Measurements from ENCODE around the gene SPPL2C.
A peak's percentile ranks its signal among the peaks of the same experiment; 100 is the strongest.

The SPPL2C gene

GRCh38 chr17:45873728-45874127, 29.0 kb downstream of the SPPL2C start:
- no peak for TF ChIP-seq CTCF (IDR thresholded peaks at IDR 0.05)

DNA sequence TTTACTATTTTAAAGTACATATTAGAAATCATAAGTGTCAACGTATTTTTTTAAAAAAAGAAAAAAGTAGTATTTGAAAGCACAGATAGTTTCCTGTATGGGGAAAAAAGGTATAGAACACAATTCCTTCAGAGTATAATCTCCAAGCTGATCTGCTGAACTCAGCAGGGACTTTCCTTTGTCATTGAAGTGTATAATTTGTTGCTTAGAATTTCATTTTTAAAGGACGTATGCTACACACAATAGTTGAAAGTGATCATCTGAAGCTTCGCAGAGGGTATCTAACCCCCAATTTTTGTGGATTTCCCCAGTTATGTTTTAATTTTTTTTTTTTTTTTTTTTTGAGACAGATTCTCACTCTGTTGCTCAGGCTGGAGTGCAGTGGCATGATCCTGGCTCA, 29.5 kb downstream of the SPPL2C start:
- no peak for TF ChIP-seq CTCF (IDR thresholded peaks at IDR 0.05)

- no peak for TF ChIP-seq CTCF (IDR thresholded peaks at IDR 0.05)
Measured at GRCh38 chr17:45876539-45876938, 31.9 kb downstream of the SPPL2C start.

GRCh38 chr17:45877467-45877866, 32.8 kb downstream of the SPPL2C start:
- TF ChIP-seq CTCF (IDR thresholded peaks at IDR 0.05): no peak

- no peak for TF ChIP-seq CTCF (IDR thresholded peaks at IDR 0.05)
Measured at GRCh38 chr17:45883063-45883462, 38.4 kb downstream of the SPPL2C start.

- no peak for TF ChIP-seq CTCF (IDR thresholded peaks at IDR 0.05)
Measured at GRCh38 chr17:45886852-45887251, 42.2 kb downstream of the SPPL2C start.

- TF ChIP-seq CTCF (IDR thresholded peaks at IDR 0.05): no peak
Measured at GRCh38 chr17:45888392-45888791, 43.7 kb downstream of the SPPL2C start.

DNA sequence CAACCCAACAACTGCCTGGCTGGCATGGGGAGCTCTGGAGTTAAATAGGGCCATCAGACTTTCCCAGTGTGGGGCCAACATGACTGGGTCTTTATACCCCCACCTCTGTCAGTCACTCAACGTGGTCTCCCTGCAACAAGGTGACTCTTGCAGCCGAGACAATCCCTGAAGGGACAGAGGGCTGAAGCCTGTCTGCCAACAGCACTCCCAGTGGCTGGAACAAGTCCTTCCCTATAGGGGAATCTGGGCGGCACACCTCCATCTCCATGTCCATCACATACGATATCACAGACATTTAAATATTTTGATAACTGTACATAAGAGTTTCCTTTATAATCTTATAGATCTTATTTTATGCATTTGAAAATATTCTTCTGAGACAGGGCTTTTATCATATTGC, 44.9 kb downstream of the SPPL2C start:
- TF ChIP-seq CTCF (IDR thresholded peaks at IDR 0.05): peak; percentile 14; the same call in 1 of the 2 replicates
